GM13976 (cell line): Measurements from ENCODE around the gene PTGFRN.
"Not testable (repeated sequence)": the region's sequence is repeated elsewhere in the genome, so short reads cannot be mapped to it uniquely, and the experiment has no call there.

Experiments used
- DNase-seq: peaks from one replicate; pipeline ENCODE4 v3.0.0; 2012; ENCODE audit warnings: low spot score
- CTCF ChIP-seq: IDR thresholded peaks from 2 replicates; pipeline ENCODE4 v1.5.1; 2012; ENCODE audit warnings: borderline replicate concordance, mild to moderate bottlenecking; ENCODE audit not compliant: insufficient read depth; ENCODE audit errors: extremely low read depth, missing control alignments, control extremely low read depth
- in situ Hi-C: fragments of 300-500 bp; cut with MboI; formaldehyde crosslinking; loops from one replicate; pipeline ENCODE4 v1.12.0; 2022; ENCODE audit warnings: low sequenced_read_pairs, mixed read lengths, inconsistent platforms; ENCODE audit not compliant: unreplicated experiment

The PTGFRN gene

GRCh38 chr1:116909512-116910378 is at the start of gene PTGFRN:
PTGFRN (plus strand) TSS chr1:116909916; CDS start chr1:116910204, 288 bp downstream.
- in situ Hi-C loops: no loop called here
- DNase-seq: no peak
- no peak for TF ChIP-seq CTCF

- DNase-seq, in situ Hi-C loops: not testable (repeated sequence)
Measured at GRCh38 chr1:116860167-116860566, 49.5 kb upstream of the PTGFRN start.

GRCh38 chr1:116861137-116861536 is 48.6 kb upstream of the PTGFRN start:
- DNase-seq: no peak
- TF ChIP-seq CTCF: no peak
- in situ Hi-C loops: no loop called here

GRCh38 chr1:116863031-116863430 is 46.7 kb upstream of the PTGFRN start:
- in situ Hi-C loops, DNase-seq: not testable (repeated sequence)

GRCh38 chr1:116866478-116866877 is 43.2 kb upstream of the PTGFRN start:
- DNase-seq, in situ Hi-C loops: not testable (repeated sequence)

GRCh38 chr1:116868385-116868784 is 41.3 kb upstream of the PTGFRN start:
- TF ChIP-seq CTCF: no peak
- DNase-seq: no peak
- in situ Hi-C loops: no loop called here

GRCh38 chr1:116869611-116870010 is 40.1 kb upstream of the PTGFRN start:
- TF ChIP-seq CTCF: no peak
- in situ Hi-C loops: no loop called here
- DNase-seq: no peak

- in situ Hi-C loops: no loop called here
- DNase-seq: no peak
- TF ChIP-seq CTCF: no peak
Measured at GRCh38 chr1:116870300-116870699, 39.4 kb upstream of the PTGFRN start.
